NCI-H2081 (cell line): ENCODE results near the gene IL17F.
"Not testable (repeated sequence)": the region's sequence is repeated elsewhere in the genome, so short reads cannot be mapped to it uniquely, and the experiment has no call there.

Source experiments
- DNase-seq, 2 experiments: peaks; one replicate each; lab custom pipeline; 2025; lab: John Stamatoyannopoulos, UW

IL17F gene

GRCh38 chr6:52245425-52245824 lies 1.1 kb upstream of the IL17F start:
- no peak for DNase-seq

- peak in 1 of 2 experiments; percentile 10 for DNase-seq
Measured at GRCh38 chr6:52243282-52243893, 912 bp downstream of the IL17F start.

- no peak for DNase-seq
Measured at GRCh38 chr6:52241819-52242218, 2.5 kb downstream of the IL17F start.

- DNase-seq: peak; percentile 24 to 54
Measured at GRCh38 chr6:52233975-52234823, 10.1 kb downstream of the IL17F start.

GRCh38 chr6:52233005-52233404 lies 11.3 kb downstream of the IL17F start:
- no peak for DNase-seq

GRCh38 chr6:52231406-52232127 lies 12.7 kb downstream of the IL17F start:
- DNase-seq: no peak

GRCh38 chr6:52230685-52231084 lies 13.6 kb downstream of the IL17F start:
- DNase-seq: no peak

- no peak for DNase-seq
Measured at GRCh38 chr6:52227495-52227894, 16.8 kb downstream of the IL17F start.

- no peak for DNase-seq
Measured at GRCh38 chr6:52221302-52221701, 23.0 kb downstream of the IL17F start.

GRCh38 chr6:52217761-52218160 lies 26.5 kb downstream of the IL17F start:
- no peak for DNase-seq

- no peak for DNase-seq
Measured at GRCh38 chr6:52216932-52217575, 27.2 kb downstream of the IL17F start.

GRCh38 chr6:52215787-52216186 lies 28.5 kb downstream of the IL17F start:
- DNase-seq: no peak

GRCh38 chr6:52213127-52213526 lies 31.2 kb downstream of the IL17F start:
- DNase-seq: no peak

- no peak for DNase-seq
Measured at GRCh38 chr6:52210227-52210626, 34.1 kb downstream of the IL17F start.

- DNase-seq: no peak
Measured at GRCh38 chr6:52209770-52210169, 34.5 kb downstream of the IL17F start.

GRCh38 chr6:52208612-52209011 lies 35.7 kb downstream of the IL17F start:
- no peak for DNase-seq

- DNase-seq: no peak
Measured at GRCh38 chr6:52207066-52207465, 37.2 kb downstream of the IL17F start.

- DNase-seq: no peak
Measured at GRCh38 chr6:52201493-52201892, 42.8 kb downstream of the IL17F start.

GRCh38 chr6:52201046-52201445 lies 43.3 kb downstream of the IL17F start:
- DNase-seq: no peak

- not testable (repeated sequence) for DNase-seq
Measured at GRCh38 chr6:52200088-52200487, 44.2 kb downstream of the IL17F start.

- no peak for DNase-seq
Measured at GRCh38 chr6:52195886-52196285, 48.4 kb downstream of the IL17F start.

GRCh38 chr6:52191824-52192223 lies 52.5 kb downstream of the IL17F start:
- DNase-seq: no peak
